ENCODE data around the gene ILDR1.

Gene ILDR1

DNA sequence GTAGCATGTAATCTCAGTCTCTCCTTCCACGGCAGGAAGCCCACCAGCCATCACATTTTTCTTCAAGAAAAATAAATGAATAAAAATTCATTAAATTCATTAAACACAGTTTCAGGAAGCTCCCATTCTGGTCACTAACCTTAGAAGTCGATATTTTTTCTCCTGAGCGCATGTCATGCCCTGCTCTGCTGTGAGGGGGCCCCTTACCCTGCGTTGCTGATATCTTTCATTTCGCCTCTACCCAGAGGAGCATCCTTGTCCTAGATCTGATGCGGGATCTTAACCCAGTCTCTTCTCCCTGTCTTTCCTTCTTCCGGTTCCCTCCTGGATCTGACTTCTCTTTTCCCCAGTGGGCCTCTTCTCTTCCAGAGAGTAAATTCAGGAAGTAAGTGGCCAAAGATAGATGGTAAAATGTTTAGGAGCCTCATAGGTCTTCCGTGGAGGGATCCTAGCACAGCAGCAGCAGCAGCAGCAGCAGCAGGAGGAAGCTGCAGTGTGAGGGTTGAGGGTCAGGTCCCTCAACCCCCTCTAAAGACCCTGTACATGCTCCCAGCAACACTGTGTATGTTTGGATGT, 1.4 kb upstream of the ILDR1 start:
- in situ Hi-C loops (cut with HindIII; ENCODE audit: low pct_ligation_motif_present, low sequenced_read_pairs), result no loop called here
- H3K27ac ChIP-seq, result no peak overlapping the region
- no peaks in the 10 kb centered on the region for H3K27me3 ChIP-seq (replicated peaks)
- no peak overlapping the region for H3K4me3 ChIP-seq (ENCODE audit: low read depth, low read length)
- DNase-seq, result no peak
- H3K36me3 ChIP-seq (replicated peaks), result no peaks in the 10 kb centered on the region
- TF ChIP-seq, protein P1, sequence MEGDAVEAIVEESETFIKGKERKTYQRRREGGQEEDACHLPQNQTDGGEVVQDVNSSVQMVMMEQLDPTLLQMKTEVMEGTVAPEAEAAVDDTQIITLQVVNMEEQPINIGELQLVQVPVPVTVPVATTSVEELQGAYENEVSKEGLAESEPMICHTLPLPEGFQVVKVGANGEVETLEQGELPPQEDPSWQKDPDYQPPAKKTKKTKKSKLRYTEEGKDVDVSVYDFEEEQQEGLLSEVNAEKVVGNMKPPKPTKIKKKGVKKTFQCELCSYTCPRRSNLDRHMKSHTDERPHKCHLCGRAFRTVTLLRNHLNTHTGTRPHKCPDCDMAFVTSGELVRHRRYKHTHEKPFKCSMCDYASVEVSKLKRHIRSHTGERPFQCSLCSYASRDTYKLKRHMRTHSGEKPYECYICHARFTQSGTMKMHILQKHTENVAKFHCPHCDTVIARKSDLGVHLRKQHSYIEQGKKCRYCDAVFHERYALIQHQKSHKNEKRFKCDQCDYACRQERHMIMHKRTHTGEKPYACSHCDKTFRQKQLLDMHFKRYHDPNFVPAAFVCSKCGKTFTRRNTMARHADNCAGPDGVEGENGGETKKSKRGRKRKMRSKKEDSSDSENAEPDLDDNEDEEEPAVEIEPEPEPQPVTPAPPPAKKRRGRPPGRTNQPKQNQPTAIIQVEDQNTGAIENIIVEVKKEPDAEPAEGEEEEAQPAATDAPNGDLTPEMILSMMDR (IDR thresholded peaks at IDR 0.05; ENCODE audit: low read depth, low read length, missing control alignments), result no peak

DNA sequence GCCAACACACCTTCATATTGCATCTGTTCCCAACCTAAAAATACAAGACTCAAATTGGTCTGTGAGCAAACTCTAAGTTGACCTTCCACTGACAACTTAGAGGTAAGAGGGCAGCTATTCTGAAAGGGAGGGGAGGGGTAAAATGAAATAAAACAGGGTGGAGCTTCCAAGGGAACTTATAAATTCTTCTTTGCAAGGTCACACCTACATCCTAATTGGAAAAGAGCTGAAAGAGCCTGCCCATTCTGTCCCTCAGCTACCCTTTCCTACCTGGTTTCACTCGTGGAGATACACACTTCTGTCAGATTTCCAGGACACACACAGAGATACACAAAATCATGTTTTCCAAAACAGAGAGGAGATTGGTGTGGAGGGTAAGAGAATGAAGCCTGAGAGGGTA, 1.0 kb downstream of the ILDR1 start:
- Histone ChIP-seq H3K4me3 (ENCODE audit: low read depth, low read length) (no peak overlapping the region), H3K27me3 (replicated peaks) (no peaks in the 10 kb centered on the region), H3K27ac (no peak overlapping the region), H3K36me3 (replicated peaks) (no peaks in the 10 kb centered on the region)
- in situ Hi-C loops (cut with HindIII; ENCODE audit: low pct_ligation_motif_present, low sequenced_read_pairs), result no loop called here
- no peak for DNase-seq
- TF ChIP-seq, protein P1 (IDR thresholded peaks at IDR 0.05; ENCODE audit: low read depth, low read length, missing control alignments), result no peak

DNA sequence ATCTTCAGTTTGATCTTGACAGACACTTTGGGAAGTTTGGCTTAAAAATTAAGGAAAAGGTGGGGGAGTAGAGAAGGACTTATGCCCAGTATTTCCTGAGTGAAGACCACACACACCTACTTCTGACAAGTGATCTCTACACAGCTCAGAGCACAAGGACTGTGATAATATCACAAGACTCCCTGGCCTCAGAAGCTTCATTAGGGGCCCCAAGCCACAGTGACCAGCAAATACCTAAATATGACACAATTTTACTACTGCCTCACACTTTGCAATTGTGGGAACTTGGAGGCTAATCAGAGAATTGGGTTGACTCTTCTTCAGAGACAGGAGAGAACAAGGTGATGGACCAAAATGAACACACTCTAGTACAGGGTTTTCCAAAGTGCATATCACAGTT, 2.6 kb downstream of the ILDR1 start:
- TF ChIP-seq, protein P1 (IDR thresholded peaks at IDR 0.05; ENCODE audit: low read depth, low read length, missing control alignments), result no peak
- no peaks in the 10 kb centered on the region for H3K36me3 ChIP-seq (replicated peaks)
- in situ Hi-C loops (cut with HindIII; ENCODE audit: low pct_ligation_motif_present, low sequenced_read_pairs), result no loop called here
- no peak for DNase-seq
- H3K27ac ChIP-seq, result no peak overlapping the region
- no peaks in the 10 kb centered on the region for H3K27me3 ChIP-seq (replicated peaks)
- H3K4me3 ChIP-seq (ENCODE audit: low read depth, low read length), result no peak overlapping the region

DNA sequence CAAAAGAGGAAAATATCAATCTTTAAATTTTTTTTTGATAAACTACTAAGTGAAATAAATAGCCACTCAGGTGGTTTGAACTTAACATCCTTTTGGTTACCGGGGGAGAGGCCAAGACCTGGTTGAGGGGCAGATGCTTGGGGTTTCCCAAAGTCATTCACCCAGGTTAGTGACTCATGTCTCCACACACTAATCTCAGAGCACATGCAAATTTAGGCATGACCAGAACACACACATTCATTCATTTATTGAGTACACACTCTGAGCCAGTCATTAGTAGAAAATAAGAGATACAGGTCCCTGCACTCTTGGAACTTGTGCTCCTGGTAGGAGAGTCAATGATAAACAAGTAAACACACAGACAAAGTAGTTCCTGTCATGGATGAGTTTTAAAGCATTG, 7.3 kb downstream of the ILDR1 start:
- Histone ChIP-seq H3K27me3 (replicated peaks) (no peaks in the 10 kb centered on the region), H3K36me3 (replicated peaks) (no peaks in the 10 kb centered on the region), H3K4me3 (ENCODE audit: low read depth, low read length) (no peak overlapping the region), H3K27ac (no peak overlapping the region)
- DNase-seq, result no peak
- in situ Hi-C loops (cut with HindIII; ENCODE audit: low pct_ligation_motif_present, low sequenced_read_pairs), result no loop called here
- TF ChIP-seq, protein P1 (IDR thresholded peaks at IDR 0.05; ENCODE audit: low read depth, low read length, missing control alignments), result no peak

DNA sequence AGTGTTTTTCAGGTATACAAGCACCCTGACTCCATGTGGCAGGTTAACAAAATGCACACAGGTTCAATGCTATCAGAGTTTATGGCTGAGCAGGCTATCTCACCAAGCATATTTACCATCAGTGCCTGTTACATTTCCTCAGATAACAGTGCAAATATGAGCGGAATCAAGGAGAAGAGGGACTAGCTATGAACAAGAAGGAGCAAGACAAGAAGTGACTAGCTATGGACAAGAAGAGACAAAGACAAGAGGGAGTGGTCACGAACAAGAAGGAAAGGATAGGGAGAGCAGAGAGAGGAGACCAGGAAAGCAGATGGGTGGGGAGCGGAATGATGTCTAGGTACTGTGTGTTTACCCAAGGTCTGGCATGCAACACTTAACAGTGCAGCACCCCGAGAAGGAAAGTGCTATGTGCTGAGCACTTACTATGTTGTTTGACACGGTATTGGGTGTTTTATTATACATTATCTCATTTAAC, 8.6 kb downstream of the ILDR1 start:
- Histone ChIP-seq H3K27ac (no peak overlapping the region), H3K4me3 (ENCODE audit: low read depth, low read length) (no peak overlapping the region), H3K36me3 (replicated peaks) (no peaks in the 10 kb centered on the region), H3K27me3 (replicated peaks) (no peaks in the 10 kb centered on the region)
- no peak for DNase-seq
- in situ Hi-C loops (cut with HindIII; ENCODE audit: low pct_ligation_motif_present, low sequenced_read_pairs), result no loop called here
- TF ChIP-seq, protein P1 (IDR thresholded peaks at IDR 0.05; ENCODE audit: low read depth, low read length, missing control alignments), result no peak

DNA sequence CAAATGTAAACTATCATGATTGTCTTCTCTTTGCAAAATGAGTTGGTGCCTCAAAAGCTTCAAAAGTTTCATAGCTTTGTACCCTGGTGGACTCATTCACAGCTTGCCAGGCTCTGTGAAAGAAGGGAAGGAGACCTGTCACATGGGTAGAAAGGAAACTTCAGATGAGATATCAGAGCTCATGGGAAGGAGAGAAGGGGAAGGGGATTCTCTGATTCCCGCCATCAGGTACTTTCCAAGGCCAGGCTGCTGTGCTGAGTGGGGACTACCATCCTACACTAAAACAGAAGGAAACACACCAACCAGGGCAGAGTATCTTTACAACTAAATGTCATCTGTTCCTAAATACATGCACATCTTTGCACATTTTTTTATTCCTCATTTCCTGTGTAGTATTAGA, 9.2 kb downstream of the ILDR1 start:
- TF ChIP-seq, protein P1 (IDR thresholded peaks at IDR 0.05; ENCODE audit: low read depth, low read length, missing control alignments), result no peak
- H3K4me3 ChIP-seq (ENCODE audit: low read depth, low read length), result no peak overlapping the region
- in situ Hi-C loops (cut with HindIII; ENCODE audit: low pct_ligation_motif_present, low sequenced_read_pairs), result no loop called here
- H3K36me3 ChIP-seq (replicated peaks), result no peaks in the 10 kb centered on the region
- DNase-seq, result no peak
- H3K27me3 ChIP-seq (replicated peaks), result no peaks in the 10 kb centered on the region
- H3K27ac ChIP-seq, result no peak overlapping the region
